ENCODE data around the gene STX4.
"Not testable (repeated sequence)": the region's sequence is repeated elsewhere in the genome, so short reads cannot be mapped to it uniquely, and the experiment has no call there.

STX4 gene

DNA sequence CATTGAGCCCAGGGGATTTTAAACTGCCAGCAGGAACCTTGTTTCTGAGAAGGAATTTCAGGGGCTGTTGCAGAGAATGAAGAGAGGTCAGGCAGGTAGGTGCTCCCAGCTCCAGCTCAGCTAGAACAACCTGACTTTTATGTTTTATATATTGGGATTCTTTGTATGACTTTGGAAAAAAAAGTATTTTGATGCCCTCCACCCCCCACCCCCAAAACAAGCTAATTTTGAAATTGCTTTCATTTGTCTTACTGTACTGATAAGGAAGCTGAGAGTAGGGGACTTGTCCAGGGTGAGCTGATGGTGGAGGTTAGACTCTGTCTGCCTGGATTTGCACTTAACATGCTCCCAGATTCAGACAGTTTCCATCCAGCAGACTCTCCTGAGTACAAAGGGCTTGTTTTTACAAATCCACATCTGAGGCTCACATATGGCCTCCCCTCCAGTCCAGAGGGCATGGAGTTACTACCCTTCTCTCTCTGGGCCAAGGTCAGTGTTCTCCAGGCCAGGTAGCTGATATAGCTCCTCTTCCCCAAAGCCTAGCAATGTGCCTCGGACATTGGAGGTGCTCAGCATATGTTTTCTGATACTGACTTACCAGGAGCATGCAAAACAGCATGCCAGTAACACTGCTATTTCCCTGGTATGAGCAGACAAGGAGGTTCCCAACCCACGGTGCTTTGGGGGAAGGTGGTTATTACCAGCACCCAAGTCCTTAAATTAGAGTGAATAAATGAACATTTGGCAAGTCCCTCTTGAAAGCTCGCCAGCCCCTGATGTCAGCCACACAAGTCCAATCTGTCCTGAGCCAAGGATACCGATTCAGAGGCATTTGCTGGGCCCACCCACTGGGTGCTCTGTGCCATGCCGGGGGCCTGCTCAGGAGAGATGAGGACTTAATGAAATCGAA is 34.3 kb upstream of the STX4 start:
- no peak for DNase-seq

DNA sequence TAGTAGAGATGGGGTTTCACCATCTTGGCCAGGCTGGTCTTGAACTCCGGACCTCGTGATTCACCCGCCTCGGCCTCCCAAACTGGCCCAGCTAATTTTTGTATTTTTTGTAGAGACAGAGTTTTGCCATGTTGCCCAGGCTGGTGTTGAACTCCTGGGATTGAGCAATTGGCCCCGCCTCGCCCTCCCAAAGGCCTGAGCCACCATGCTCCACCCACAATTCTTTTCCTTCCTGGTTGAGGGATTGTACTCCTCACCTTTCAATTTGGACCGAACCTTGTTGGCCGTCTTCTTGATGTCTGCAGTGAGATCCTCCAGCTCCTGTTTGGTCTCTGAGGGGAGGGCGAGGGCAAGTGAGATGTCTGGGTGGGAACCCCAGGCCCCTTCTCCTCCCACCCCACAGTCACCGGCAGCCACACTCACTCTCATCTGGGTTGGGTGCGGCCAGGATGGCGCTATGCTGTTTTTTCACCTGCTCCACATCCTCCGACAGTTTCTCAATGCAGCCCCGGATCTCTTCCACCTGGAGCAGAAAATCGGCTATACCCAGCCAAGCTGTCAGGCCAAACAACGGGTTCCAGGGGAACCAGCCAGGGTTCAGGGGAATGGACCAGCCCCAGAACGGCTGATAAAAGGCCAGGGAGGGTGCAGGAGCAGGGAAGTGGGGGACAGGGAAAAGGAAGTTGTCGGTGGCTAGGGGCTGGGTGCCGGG is 32.5 kb upstream of the STX4 start:
- DNase-seq: no peak

DNA sequence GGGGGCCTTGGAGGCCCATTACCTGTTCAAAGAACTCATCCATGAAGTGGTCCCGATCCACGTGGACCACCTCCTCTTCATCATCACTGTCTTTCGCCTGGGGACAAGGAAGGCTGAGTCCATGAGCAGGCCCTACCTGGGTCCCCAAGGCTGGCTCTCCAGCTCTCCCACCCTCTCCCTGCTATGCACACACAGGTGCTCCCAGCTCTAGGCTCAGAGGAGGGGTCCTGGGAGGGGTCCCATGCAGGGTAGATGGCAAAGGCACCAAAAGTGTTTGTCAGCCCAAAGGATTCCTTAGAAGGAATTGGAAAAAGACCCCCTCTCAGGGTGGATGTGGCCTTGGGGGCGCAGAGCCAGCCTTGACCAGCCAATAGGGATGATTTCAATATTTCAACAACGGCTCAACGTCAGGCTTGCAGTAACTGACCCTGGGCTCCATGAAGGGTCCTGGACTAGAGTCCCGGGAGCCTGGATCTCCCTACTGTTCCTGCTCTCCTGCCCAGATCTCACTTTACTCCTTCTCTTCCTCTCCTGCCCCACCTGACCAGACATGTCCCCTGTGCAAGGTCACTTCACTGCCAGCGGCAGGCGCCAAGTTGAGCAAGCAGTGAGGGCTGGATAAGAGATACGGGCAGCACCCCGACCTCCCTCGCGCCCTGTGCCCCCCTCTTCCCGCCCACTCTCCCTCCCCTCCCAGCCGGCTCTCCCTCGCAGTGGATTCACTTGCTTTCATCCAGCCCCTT is 31.7 kb upstream of the STX4 start:
- DNase-seq: no peak

DNA sequence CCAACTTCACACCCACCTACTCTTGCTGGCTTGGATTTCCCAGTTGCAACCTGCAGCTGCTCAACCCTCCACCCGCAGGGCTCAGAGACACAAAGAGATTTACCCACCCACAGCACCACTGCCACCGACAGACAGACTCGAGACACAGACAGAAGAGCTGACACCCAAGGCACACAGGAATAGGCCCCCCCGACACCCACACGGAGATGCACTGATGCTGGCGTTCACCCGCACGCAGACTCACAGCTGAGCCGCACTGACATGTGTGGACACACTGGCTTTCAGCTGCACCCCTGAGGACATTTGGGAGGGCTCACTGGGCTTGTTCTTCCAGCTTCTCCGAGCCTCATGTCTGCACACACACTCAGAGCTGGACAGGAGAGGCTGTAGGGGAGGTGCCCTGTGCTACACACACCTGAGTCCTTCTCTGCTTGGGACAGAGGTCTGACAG is 31.1 kb upstream of the STX4 start:
- DNase-seq: no peak

DNA sequence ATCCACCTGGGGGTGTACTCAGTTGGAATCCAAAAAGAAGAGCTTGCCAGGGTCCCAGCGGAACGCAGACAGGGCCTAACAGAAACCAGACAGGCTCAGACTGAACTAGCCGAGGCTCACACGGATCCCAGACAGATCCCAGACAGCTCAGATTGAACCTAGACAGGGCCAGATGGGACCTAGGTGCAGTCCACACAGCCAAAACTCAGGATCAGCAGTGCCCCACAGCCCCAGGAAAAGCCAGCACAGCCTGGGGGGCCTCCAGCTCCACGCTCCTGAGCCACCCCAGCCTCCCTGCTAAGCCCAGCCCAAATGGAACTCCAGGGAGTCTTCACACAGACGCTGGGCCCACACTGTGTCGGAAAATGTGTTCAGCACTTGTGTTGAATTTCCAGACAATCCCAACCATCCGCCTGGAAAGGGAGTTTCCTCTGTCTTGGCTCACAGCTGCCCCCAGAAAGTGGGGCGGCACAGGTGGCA is 30.5 kb upstream of the STX4 start:
- no peak for DNase-seq

DNA sequence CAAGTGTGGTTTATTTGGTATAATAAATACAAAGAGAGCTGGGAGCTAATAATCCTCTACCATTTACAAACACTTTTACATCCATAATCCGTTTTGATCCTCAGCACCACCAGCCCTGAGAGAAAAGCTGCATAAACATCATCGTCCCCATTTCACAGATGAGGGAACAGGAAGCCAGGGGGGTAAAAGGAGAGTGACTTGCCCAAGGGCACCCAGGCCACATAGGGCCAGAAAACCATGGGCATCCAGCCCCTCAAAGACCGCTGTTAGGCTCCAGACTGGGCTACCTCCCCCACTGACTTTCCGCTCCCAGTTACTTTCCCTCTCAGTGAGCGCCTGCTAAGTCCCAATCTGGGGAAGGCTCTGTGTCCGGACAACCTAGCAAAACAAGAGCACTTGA is 29.6 kb upstream of the STX4 start:
- no peak for DNase-seq

DNA sequence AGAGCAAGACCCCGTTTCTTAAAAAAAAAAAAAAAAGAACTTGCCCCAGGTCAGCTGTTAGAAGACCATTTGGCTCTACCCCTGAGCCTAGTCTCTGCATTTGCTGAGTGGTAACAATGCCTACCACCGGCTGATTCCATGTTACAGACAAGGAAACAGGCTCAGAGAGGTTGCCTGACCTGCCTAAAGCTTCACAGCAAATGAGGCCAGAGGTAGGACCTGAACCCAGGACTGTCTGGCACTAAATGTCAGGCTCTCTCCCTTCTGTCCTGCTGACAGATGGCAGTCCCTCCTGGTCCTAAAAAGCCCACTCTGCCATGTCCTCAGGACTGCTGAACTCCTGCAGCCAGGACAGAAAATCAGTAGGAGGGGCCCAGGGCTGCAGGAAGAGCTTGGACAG is 28.7 kb upstream of the STX4 start:
- DNase-seq: no peak

DNA sequence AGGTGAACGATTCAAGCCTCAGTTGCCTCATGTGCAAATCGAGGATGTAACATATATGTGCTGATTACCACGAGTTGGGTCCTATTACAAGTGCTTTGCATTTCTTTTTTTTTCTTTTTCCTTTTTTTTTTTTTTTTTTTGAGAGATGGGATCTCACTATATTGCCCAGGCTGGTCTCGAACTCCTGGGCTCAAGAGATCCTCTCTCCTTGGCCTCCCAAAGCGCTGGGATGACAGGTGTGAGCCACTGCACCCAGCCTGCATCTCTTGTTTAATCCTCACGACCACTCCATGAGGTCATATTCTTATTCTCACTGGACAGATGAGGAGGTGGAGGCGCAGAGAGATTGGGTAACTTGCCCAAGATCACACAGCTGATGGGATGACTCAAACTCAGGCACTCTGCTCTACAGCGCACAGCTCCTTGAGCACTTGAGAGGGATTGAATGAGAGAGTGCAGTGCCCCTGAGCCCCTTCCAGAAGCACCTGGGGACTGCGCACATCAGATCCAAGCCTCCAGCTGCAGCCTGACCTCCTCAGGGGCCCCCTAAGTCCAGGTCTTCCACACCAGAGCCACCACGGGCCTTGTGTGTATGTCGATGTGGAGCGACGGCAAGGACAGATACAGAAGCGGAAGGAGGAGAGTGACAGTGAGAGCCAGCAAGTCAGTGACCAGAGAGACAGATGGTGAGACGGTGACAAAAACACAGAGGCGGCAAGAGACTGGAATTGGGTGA is 27.8 kb upstream of the STX4 start:
- no peak for DNase-seq

DNA sequence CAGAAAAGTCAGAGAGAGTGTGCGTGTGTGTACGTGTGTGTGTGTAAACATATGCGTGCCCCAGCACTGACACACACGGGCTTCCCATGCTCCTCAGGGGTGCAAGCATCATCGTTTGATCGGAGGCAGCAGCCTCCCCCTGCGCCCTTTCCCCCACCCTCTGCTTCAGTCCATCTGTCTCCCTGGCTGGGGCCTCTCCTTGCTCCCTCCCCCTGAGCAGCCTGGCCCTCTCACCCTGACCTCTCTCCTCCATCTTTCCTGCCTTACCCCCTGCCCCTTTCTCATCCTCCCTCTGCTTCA is 27.3 kb upstream of the STX4 start:
- DNase-seq: no peak

DNA sequence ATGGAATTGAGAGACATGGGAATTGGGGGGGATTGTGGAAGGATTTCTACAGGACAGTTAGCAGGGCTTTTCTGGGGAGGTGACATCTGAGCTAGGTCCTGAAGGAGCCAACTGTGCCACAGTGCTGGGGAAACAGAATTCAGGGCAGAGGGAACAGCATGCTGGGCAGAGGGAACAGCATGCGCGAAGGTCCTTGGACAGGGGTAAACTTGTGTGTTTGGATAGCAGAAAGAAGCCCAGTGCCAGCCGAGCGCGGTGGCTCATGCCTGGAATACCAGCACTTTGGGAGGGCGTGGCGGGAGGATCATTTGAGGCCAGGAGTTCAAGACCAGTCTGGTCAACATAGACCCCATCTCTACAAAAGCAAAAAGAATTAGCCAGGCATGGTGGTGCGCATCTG is 26.8 kb upstream of the STX4 start:
- DNase-seq: no peak

DNA sequence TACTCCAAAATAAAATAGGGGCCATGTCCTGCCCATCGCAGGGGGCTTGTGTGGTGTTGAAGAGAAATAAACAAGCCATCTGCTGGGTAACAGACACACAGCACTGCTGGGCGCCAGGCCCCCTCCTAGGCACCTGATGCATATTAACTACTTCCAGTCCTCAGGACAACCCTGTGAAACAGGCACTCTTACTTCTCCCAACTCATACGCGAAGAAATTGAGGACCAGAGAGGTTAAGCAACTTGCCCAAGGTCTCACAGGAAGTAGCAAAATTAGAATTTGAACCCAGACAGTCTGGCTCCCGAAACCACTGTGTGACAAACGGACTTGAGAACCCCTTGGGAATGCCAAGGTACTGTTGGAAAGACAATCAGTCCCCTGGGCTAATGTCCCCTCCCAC is 25.7 kb upstream of the STX4 start:
- DNase-seq: no peak

DNA sequence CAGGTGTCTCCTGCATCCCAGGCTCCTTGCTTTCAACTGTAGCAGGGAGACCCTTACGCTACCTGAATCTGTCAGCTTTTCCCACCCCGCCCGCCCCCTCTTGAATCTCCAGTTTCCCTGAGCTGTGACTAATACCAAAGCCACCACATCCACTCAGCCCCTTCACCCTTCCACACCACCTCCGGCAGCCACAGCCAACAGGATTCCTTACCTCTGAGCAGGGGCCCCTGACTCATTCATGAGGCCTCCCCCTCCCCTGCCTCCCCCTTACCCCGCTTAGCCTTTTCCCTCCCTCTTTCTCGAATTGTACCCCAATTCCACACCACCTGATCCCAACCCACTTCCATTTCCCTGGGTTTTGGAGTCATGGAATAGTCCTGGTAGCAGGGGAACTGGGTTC is 25.2 kb upstream of the STX4 start:
- DNase-seq: no peak

DNA sequence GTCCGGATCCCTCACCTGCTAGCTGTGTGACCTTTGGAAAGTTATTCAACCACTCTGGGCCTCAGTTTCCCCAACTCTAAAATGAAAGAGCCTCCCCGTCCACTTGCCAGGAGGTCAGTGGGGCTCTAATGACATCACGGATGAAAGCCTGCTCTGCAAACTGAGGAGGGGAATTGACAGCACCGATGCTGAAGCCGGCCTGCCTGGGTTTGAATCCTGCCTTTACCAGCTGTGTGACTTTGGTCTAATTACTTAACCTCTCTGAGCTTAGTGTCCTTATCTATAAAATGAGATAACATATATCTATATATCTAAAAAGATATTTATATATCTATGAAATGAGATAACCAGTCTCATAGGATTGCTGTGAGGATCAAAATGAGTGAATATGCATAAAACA is 24.8 kb upstream of the STX4 start:
- DNase-seq: no peak

DNA sequence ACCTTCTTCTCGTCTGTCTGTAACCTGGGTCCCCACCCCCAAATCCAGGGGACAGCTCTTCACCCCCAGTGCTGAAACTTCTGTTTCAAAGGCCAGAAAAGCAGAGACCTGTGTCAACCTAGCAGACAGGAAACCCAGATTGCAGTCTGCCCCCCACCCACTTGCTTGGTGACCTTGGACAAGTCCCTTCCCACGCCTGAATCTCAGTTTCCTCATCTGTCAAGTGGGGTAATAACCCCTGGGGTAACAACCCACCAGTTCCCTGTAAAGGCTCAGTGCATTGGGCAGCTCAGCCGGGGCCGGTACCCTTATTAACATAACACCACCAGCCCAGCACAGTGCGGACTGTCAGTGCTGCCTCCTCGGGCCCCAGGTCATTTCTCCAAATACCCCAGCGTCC is 24.2 kb upstream of the STX4 start:
- DNase-seq: no peak

DNA sequence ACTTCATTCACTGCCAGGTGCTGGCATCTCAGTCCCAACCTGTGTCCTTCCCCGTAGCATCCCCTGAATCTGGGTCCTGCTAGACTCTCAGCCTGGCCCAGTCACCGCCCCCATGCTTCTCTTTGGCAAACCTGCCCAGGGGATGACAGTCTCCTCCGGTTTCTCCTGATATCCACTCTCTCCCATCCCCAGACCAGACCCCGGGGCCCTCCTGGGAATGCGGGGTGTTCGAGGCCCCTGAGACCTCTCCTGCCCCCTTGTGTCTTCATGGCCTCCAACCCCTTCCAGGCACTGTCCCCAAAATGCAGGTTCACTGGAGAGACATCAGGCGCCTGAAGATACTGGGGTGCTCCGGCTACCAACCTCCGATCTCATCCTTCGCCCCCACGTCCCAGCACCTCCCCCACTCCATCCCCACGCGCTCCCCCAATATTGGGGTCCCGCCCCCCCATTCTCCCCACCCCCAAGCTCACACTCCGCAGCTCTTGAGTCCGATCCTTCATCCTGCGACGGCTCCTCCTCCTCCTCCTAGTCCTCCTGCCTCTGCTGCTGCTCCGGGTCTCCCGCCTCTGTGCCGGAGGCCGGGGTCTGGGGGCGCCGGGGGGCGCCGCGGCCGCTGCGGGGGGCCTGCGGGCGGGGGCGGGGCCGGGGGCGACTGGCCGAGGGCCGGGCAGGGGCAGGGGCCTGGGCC is 23.3 kb upstream of the STX4 start:
- no peak for DNase-seq

DNA sequence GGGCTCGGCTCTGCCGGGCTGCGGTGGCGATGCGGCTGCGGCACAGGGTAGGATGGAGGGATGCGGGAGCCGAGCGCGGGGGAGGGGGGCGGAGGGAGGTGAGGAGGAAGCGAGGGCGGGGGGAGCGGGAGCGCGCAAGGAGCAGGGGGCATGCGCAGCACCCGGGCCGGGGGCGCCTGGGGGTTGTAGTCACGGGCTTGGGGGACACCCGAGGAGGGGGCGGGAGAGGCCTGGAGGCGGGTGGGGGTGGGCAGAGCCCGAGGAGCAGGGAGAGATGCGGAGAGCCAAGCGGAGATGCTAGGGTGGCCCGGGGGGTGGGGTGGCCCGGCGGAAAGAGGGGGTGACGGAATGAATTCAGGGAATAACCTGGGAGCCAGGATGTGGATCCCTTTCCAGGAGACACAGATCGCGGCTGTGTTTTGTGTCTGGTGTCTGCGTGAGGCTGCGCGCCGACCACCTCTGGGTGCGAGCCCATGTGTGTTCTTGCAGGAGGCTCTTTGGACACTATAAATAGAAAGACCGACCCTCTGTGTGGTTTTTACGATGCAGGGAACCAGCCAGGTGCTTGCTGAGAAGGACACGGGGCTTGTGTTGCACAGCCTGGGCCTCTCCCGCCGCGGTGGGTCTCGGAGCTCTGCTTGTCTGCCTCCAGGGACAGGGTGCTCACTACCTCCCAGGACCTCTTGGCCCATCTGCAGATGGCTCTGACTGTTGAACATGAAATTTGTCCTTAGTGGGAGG is 22.6 kb upstream of the STX4 start, which contains the start of gene STX1B:
Gene STX1B, minus strand, starts transcription at position 54 of the 741 bp plus-strand sequence. CDS start 242 bp downstream, outside the sequence.
- DNase-seq: peak; percentile 4

DNA sequence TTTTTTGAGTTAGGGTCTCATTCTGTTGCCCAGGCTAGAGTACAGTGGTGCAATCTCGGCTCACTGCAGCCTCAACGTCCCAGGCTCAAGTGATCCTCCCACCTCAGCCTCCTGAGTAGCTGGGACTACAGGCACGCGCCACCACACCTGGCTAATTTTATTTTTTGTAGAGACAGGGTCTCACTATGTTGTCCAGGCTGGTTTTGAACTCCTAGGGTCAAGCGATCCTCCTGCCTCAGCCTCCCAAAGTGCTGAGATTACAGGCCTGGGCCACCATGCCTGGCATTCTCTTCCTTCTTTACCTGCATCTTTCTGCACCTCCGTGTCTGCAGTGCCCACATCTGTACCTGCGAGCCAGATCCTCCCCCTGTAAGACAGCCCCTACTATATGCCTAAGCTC is 21.5 kb upstream of the STX4 start:
- DNase-seq: not testable (repeated sequence)

DNA sequence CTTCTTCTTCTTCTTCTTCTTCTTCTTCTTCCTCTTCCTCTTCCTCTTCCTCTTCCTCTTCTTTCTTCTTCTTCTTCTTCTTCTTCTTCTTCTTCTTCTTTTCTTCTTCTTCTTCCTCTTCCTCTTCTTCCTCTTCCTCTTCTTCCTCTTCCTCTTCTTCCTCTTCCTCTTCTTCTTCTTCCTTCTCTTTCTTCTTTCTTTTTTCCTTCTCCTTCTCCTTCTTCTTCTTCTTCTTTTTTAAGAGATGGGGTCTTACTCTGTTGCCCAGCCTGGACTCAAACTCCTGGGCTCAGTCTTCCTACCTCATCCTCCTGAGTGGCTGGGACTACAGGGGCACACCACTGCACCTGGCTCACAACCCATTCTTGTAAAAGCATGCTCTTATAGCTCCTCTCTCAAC is 20.1 kb upstream of the STX4 start:
- not testable (repeated sequence) for DNase-seq

DNA sequence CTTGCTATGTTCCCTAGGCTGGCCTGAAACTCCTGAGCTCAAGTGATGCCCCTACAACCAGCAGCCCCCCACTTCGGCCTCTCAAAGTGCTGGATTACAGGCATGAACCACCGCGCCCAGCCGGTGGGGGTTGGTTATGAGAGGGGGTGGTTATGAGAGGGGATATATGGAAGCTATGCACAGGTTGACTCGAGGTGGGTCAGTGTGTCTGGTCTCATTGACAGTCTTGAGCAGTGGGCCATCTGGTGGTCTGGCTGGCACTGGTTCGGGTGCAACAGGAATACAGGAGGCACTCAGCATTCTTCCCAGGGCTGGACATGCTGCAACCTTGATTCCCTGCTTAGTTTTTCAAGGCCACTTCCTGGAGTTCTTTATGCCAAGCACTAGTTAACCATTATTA is 17.3 kb upstream of the STX4 start:
- DNase-seq: no peak

DNA sequence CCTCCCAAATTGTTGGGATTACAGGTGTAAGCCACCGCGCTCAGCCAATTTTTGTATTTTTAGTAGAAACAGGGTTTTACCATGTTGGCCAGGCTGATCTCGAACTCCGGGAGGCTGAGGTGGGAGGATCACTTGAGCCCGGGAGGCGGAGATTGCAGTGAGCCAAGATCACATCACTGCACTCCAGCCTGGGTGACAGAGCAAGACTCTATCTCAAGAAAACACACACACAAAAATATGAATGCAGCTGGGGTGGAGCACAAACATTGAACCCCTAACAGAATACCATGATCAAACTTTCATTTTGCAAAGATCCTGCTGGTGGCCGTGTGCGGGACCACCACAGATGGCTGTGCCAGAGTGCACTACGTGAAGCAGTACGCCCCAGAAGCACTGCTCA is 15.6 kb upstream of the STX4 start:
- DNase-seq: not testable (repeated sequence)

DNA sequence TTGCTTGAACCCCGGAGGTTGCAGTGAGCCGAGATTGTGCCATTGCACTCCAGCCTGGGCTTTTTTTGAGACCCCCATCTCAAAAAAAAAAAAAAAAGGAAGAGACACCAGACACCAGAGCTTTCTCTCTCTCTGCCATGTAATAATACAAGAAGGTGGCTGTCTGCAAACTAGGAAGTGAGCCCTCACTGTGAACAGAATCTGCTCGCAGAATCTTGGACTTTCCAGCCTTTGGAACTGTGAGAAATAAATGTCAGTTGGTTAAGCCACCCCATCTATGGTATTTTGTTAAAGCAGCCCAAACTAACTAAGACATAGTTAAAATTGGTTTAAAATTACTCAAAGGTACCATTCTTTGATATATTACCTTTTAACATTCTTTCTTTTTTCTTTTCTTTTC is 12.8 kb upstream of the STX4 start:
- DNase-seq: no peak
